Islet precursor cell (in vitro differentiated cells): ENCODE measurements around the gene SCN5A.

ENCODE experiments used
- DNase-seq: peaks from one replicate; pipeline ENCODE4 v3.0.0-alpha.2; 2018

SCN5A gene

GRCh38 chr3:38599886-38600285 is 49.6 kb downstream of the SCN5A start:
- DNase-seq = no peak

- DNase-seq = no peak
Observed at GRCh38 chr3:38598791-38599190, 50.7 kb downstream of the SCN5A start.

GRCh38 chr3:38597502-38598060 is 51.9 kb downstream of the SCN5A start:
- no peak for DNase-seq

- peak; percentile 17 for DNase-seq
Observed at GRCh38 chr3:38595393-38595792, 54.1 kb downstream of the SCN5A start.

- peak; percentile 21 for DNase-seq
Observed at GRCh38 chr3:38590521-38590920, 59.0 kb downstream of the SCN5A start.

- peak; percentile 35 for DNase-seq
Observed at GRCh38 chr3:38588995-38589937, 60.2 kb downstream of the SCN5A start.

GRCh38 chr3:38588371-38588971 is 61.0 kb downstream of the SCN5A start:
- DNase-seq = peak; percentile 45

- peak; percentile 42 for DNase-seq
Observed at GRCh38 chr3:38587548-38588131, 61.8 kb downstream of the SCN5A start.

GRCh38 chr3:38586546-38587520 is 62.7 kb downstream of the SCN5A start:
- peak; percentile 41 for DNase-seq

- DNase-seq = peak; percentile 32
Observed at GRCh38 chr3:38585791-38586420, 63.6 kb downstream of the SCN5A start.

- peak; percentile 34 for DNase-seq
Observed at GRCh38 chr3:38583688-38584087, 65.8 kb downstream of the SCN5A start.

GRCh38 chr3:38582941-38583645 is 66.4 kb downstream of the SCN5A start:
- DNase-seq = peak; percentile 34

- DNase-seq = peak; percentile 14
Observed at GRCh38 chr3:38582316-38582715, 67.2 kb downstream of the SCN5A start.

- peak; percentile 43 for DNase-seq
Observed at GRCh38 chr3:38581774-38582173, 67.7 kb downstream of the SCN5A start.

GRCh38 chr3:38580450-38581382 is 68.8 kb downstream of the SCN5A start:
- DNase-seq = peak; percentile 35

GRCh38 chr3:38579551-38580449 is 69.7 kb downstream of the SCN5A start:
- DNase-seq = peak; percentile 40

- DNase-seq = peak; percentile 72
Observed at GRCh38 chr3:38579141-38579540, 70.3 kb downstream of the SCN5A start.

GRCh38 chr3:38578551-38578950 is 70.9 kb downstream of the SCN5A start:
- DNase-seq = peak; percentile 31

GRCh38 chr3:38578081-38578475 is 71.4 kb downstream of the SCN5A start:
- DNase-seq = peak; percentile 24
